Fibroblast of villous mesenchyme (primary cell): ENCODE data around the gene HDAC11. TPM values are rescaled to one million over a fixed set of nuclear protein-coding genes. Genes with fewer than 3 reads are reported as not detected.

Source experiments
- DNase-seq: peaks from one replicate; pipeline ENCODE4 v3.0.0-alpha.2; 2010; ENCODE audit warnings: low read depth
- H3K4me3 ChIP-seq: 2 replicates; pipeline ENCODE4 v1.5.1; 2011; ENCODE audit warnings: low read depth, mild to moderate bottlenecking, low read length
- small RNA-seq: library from RNA; depleted of rRNA; stranded (forward); fragments of <200 nt; gene quantifications from one replicate; pipeline ENCODE3, GENCODE V24; 2012
- total RNA-seq: library from RNA; depleted of rRNA; stranded (reverse); fragments of >200 nt; gene quantifications from 2 replicates; pipeline ENCODE4 v1.2.3, GENCODE V29; 2012
- TF ChIP-seq, protein P1 (sequence below): IDR thresholded peaks from 2 replicates; pipeline ENCODE4 v1.5.1; 2012; ENCODE audit warnings: low read depth, mild to moderate bottlenecking, low read length; ENCODE audit not compliant: insufficient read depth

Gene HDAC11
- total RNA-seq, 1 donor, result 9.5 TPM

DNA sequence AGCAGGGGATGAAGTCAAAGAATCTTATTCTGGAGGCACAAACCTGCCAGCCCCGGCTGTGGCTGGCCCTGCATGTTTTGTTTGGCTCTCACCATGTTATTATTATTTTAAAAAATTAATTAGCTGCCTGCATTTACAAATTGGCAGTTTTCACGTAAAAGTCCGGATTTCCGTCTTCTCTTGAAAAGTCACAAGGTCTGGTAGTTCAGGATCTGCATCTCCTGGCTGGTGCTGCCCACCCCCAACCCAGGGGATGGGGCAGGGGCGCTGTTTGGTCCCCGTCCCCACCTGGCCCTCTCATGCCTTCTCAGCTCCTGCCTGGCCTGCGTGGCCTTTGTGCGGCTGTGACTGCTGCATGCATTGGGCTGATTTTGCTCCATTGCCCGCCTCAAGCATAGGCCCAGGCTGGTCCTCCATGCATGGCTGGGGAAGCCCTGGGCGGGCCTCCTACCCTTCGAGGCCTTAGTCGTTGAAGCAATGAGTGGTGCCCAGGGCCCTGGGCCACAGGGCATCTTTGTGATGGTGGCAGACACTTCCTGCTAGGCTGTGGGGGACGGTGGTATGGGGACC, 70.8 kb downstream of the HDAC11 start:
- H3K4me3 ChIP-seq, result peak overlapping the region; percentile 62
- TF ChIP-seq, protein P1, sequence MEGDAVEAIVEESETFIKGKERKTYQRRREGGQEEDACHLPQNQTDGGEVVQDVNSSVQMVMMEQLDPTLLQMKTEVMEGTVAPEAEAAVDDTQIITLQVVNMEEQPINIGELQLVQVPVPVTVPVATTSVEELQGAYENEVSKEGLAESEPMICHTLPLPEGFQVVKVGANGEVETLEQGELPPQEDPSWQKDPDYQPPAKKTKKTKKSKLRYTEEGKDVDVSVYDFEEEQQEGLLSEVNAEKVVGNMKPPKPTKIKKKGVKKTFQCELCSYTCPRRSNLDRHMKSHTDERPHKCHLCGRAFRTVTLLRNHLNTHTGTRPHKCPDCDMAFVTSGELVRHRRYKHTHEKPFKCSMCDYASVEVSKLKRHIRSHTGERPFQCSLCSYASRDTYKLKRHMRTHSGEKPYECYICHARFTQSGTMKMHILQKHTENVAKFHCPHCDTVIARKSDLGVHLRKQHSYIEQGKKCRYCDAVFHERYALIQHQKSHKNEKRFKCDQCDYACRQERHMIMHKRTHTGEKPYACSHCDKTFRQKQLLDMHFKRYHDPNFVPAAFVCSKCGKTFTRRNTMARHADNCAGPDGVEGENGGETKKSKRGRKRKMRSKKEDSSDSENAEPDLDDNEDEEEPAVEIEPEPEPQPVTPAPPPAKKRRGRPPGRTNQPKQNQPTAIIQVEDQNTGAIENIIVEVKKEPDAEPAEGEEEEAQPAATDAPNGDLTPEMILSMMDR, result no peak
- DNase-seq, result no peak

DNA sequence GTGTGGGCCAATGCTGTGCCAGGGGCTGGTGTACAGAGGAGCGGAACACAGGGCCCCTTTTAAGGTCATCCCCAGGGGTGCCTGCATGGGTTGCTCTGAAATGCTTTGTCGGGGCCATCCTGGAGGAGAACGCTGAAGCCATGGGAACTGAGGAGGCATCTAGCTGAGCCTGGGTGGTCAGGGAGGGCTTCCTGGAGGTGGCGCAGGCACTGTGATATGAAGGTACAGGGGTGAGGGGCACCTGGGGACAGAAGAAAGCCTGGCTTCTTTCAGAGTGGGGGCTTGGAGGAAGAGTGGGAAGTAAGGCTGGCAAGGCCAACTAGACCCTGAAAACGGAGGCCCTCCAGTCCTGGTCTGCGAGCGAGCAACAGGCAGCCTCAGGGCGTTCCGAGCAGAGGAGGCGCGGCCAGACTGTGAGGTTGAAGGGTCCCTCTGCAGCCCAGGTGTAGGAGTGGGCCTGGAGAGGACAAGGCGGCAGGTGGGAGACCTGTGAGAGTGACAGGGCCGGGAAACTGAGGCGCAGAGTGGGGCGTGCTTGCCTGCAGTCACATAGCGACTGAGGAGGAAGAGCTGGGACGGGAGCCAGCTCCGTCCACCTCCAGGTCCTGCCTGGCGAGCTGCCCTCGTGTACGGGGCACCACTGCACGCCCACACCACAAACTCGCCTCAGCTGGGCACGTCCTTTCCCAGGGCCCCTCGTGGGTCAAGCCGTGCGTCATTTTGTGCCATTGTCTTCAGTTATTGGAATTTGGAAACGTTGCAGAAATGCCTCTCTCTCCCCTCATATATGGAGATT, 72.9 kb downstream of the HDAC11 start:
- DNase-seq, result no peak
- TF ChIP-seq, protein P1, result no peak
- H3K4me3 ChIP-seq, result no peak overlapping the region

DNA sequence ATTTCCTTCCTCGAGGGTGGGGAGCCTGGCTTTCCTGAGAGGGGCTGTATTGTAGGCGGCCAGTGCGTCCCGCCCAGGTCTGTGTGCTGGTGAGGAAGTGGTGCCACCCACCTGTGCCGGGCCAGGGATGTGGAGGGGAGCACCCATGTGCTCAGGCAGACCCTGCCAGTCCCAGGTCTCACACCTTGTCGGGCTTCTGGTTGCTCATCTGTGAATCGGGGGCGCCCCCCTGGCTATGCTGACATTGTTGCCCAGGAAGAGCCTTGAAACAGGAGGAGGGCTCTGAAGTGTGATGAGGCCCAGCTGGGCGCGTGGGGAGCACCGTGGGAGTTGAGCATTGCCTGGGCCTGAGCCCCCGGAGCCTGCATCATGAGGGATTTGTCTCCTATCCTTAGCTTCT, 73.6 kb downstream of the HDAC11 start:
- H3K4me3 ChIP-seq, result no peak overlapping the region
- TF ChIP-seq, protein P1, result no peak
- DNase-seq, result no peak

DNA sequence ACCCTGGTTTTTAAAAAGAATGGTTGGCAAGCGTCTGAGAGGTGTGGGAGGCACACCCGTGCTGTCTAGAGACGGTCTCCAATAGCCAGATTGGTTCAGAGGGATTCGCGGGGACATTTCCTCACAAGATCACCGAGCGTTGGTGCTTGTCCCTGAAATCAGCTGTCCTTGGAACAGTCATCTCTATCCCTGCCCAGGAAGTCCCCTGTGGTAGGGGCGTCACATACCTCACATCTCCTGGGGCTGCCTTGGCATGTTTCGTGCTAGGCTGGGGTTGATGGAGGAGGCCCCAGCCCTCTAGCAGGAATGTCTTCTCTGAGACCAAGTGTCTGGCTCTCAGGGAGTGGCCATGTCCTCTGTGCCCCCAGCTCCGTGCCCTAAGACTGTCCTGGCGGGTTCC, 75.6 kb downstream of the HDAC11 start:
- no peak for DNase-seq
- TF ChIP-seq, protein P1, result no peak
- no peak overlapping the region for H3K4me3 ChIP-seq

Small RNA genes lying within 50 kb of the gene (small RNA-seq; reads per million reads assigned to genes)
- gene AC027124.2, result not detected

Other genes starting within 250 kb of the HDAC11 start
- gene NUP210, start 60.0 kb upstream of the HDAC11 start, total RNA-seq, result under 0.01 TPM in 1 of 2 replicates, not detected in the other
- 30.2 and 50.6 TPM in 2 replicates for gene FBLN2, start 68.8 kb downstream of the HDAC11 start, total RNA-seq